GM12865 (cell line): ENCODE results near the gene XAF1.

ENCODE experiments used
- DNase-seq: peaks from one replicate; pipeline ENCODE4 v3.0.0; 2010; ENCODE audit warnings: low read depth
- H3K4me3 ChIP-seq: 2 replicates; pipeline ENCODE4 v1.5.1; 2011; ENCODE audit warnings: mild to moderate bottlenecking, low read depth, low read length, control low read depth
- TF ChIP-seq, protein P1 (sequence below): IDR thresholded peaks from 2 replicates; pipeline ENCODE4 v1.5.1; 2011; ENCODE audit warnings: low read length, control low read depth, low read depth, inconsistent platforms; ENCODE audit not compliant: insufficient read depth; ENCODE audit errors: missing control alignments

XAF1 gene

DNA sequence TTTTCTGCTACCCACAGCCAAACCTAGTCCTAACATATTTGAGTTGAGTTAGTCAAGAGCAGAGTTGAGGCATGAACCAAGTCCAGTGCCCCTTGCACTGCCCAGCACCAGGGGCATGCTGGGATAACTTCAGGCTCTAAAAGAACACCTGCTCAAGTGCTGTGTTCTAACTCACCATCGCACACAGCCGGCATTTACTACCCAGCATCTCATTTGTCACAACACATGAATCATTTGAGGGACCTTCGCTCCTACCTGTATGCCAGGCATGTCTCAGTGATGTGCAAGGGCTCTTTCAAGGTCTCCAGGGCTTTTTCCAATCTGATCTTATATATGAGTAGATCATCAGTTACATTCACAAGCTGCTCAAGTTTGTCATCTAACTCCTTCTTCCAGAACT, 63.1 kb downstream of the XAF1 start:
- TF ChIP-seq, protein P1, sequence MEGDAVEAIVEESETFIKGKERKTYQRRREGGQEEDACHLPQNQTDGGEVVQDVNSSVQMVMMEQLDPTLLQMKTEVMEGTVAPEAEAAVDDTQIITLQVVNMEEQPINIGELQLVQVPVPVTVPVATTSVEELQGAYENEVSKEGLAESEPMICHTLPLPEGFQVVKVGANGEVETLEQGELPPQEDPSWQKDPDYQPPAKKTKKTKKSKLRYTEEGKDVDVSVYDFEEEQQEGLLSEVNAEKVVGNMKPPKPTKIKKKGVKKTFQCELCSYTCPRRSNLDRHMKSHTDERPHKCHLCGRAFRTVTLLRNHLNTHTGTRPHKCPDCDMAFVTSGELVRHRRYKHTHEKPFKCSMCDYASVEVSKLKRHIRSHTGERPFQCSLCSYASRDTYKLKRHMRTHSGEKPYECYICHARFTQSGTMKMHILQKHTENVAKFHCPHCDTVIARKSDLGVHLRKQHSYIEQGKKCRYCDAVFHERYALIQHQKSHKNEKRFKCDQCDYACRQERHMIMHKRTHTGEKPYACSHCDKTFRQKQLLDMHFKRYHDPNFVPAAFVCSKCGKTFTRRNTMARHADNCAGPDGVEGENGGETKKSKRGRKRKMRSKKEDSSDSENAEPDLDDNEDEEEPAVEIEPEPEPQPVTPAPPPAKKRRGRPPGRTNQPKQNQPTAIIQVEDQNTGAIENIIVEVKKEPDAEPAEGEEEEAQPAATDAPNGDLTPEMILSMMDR: no peak
- no peak overlapping the region for H3K4me3 ChIP-seq
- DNase-seq: no peak

DNA sequence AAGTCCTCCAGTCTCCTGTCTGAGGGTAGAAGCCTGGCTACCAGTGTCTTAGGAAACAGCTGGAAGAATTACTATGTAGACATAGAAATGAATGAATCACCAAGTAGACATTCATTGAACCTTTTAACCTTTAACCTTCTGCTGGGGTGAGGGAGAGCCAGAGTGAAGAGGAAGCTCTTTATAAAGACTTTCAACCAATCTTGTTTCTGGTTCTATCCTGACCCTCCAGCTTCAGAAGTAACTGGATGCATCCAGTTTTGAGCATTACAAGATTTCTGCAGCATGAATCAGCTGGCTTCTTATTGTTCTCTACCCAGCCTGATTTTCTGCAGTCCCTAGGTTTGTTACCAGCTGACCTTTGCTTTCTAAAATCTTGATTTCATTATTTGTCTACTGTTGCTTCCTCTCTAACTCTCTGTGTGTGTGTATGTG, 67.2 kb downstream of the XAF1 start:
- no peak for DNase-seq
- no peak overlapping the region for H3K4me3 ChIP-seq
- TF ChIP-seq, protein P1: no peak
